Measurements from ENCODE around the gene ITGB5.

- no peak for TF ChIP-seq CTCF (IDR thresholded peaks at IDR 0.05; ENCODE audit: poor library complexity)
- no peak for TF ChIP-seq EZH2 (IDR thresholded peaks at IDR 0.05; ENCODE audit: borderline replicate concordance)
- no peak for TF ChIP-seq EZH2phosphoT487 (IDR thresholded peaks at IDR 0.05; ENCODE audit: low read depth, severe bottlenecking, unreplicated experiment)
Measured at GRCh38 chr3:124761935-124762660, 125.1 kb downstream of the ITGB5 start.

Measured in hepatocyte (in vitro differentiated cells).